ENCODE measurements around the gene CRYL1.

CRYL1 gene

GRCh38 chr13:20394169-20394501 lies 131.5 kb downstream of the CRYL1 start:
- Histone ChIP-seq H3K36me3 (replicated peaks; ENCODE audit: insufficient read depth, low read length) (no peaks in the 10 kb centered on the region), H3K4me1 (ENCODE audit: low read length) (no peaks in the 10 kb centered on the region), H4K20me1 (ENCODE audit: insufficient read depth, low read length) (no peaks in the 10 kb centered on the region), H3K27me3 (replicated peaks; ENCODE audit: insufficient read depth, low read length) (no peaks in the 10 kb centered on the region), H3K9me2 (replicated peaks; ENCODE audit: insufficient read depth, low read length) (no peaks in the 10 kb centered on the region), H3K79me2 (ENCODE audit: low read length) (no peaks in the 10 kb centered on the region), H3F3A (ENCODE audit: insufficient read depth, low read length) (no peaks in the 10 kb centered on the region), H3K4me3 (ENCODE audit: low read length) (no peak overlapping the region), H2AFZ (ENCODE audit: low read length) (no peak overlapping the region), H3K4me2 (ENCODE audit: low read depth, low read length) (no peak overlapping the region), H3K9me3 (replicated peaks; ENCODE audit: insufficient read depth, low read length) (no peaks in the 10 kb centered on the region), H3K9ac (ENCODE audit: low read length) (no peak overlapping the region), H3K27ac (ENCODE audit: low read length) (no peak overlapping the region)
- DNase-seq: no peak
- TF ChIP-seq EZH2phosphoT487 (IDR thresholded peaks at IDR 0.05; ENCODE audit: low read length): no peak
- no peak for TF ChIP-seq EZH2 (optimal IDR thresholded peaks at IDR 0.05; ENCODE audit: low read depth, low read length)
- TF ChIP-seq CTCF (IDR thresholded peaks at IDR 0.05; ENCODE audit: low read length): no peak

- no peak overlapping the region for H3K4me3 ChIP-seq (ENCODE audit: low read length)
- TF ChIP-seq EZH2phosphoT487 (IDR thresholded peaks at IDR 0.05; ENCODE audit: low read length): no peak
- no peak for TF ChIP-seq EZH2 (optimal IDR thresholded peaks at IDR 0.05; ENCODE audit: low read depth, low read length)
- no peak for TF ChIP-seq CTCF (IDR thresholded peaks at IDR 0.05; ENCODE audit: low read length)
- no peak overlapping the region for H2AFZ ChIP-seq (ENCODE audit: low read length)
- DNase-seq: no peak
- H3K4me2 ChIP-seq (ENCODE audit: low read depth, low read length): no peak overlapping the region
- H3K27me3 ChIP-seq (replicated peaks; ENCODE audit: insufficient read depth, low read length): no peaks in the 10 kb centered on the region
- no peaks in the 10 kb centered on the region for H3K36me3 ChIP-seq (replicated peaks; ENCODE audit: insufficient read depth, low read length)
- no peaks in the 10 kb centered on the region for H4K20me1 ChIP-seq (ENCODE audit: insufficient read depth, low read length)
- no peak overlapping the region for H3K27ac ChIP-seq (ENCODE audit: low read length)
- H3K4me1 ChIP-seq (ENCODE audit: low read length): no peaks in the 10 kb centered on the region
- no peaks in the 10 kb centered on the region for H3K9me3 ChIP-seq (replicated peaks; ENCODE audit: insufficient read depth, low read length)
- H3K9ac ChIP-seq (ENCODE audit: low read length): no peak overlapping the region
- no peaks in the 10 kb centered on the region for H3K79me2 ChIP-seq (ENCODE audit: low read length)
- H3K9me2 ChIP-seq (replicated peaks; ENCODE audit: insufficient read depth, low read length): no peaks in the 10 kb centered on the region
- no peaks in the 10 kb centered on the region for H3F3A ChIP-seq (ENCODE audit: insufficient read depth, low read length)
Measured at GRCh38 chr13:20393273-20394168, 132.1 kb downstream of the CRYL1 start.

GRCh38 chr13:20392530-20392929 lies 133.1 kb downstream of the CRYL1 start:
- Histone ChIP-seq H4K20me1 (ENCODE audit: insufficient read depth, low read length) (no peaks in the 10 kb centered on the region), H3K27me3 (replicated peaks; ENCODE audit: insufficient read depth, low read length) (no peaks in the 10 kb centered on the region)

More at GRCh38 chr13:20392530-20392929, 133.1 kb downstream of the CRYL1 start:
- H3F3A ChIP-seq (ENCODE audit: insufficient read depth, low read length): no peaks in the 10 kb centered on the region
- no peak for TF ChIP-seq EZH2phosphoT487 (IDR thresholded peaks at IDR 0.05; ENCODE audit: low read length)
- no peak for TF ChIP-seq CTCF (IDR thresholded peaks at IDR 0.05; ENCODE audit: low read length)
- TF ChIP-seq EZH2 (optimal IDR thresholded peaks at IDR 0.05; ENCODE audit: low read depth, low read length): no peak
- H3K4me2 ChIP-seq (ENCODE audit: low read depth, low read length): no peak overlapping the region
- H3K4me1 ChIP-seq (ENCODE audit: low read length): no peaks in the 10 kb centered on the region
- H3K9me2 ChIP-seq (replicated peaks; ENCODE audit: insufficient read depth, low read length): no peaks in the 10 kb centered on the region
- no peaks in the 10 kb centered on the region for H3K9me3 ChIP-seq (replicated peaks; ENCODE audit: insufficient read depth, low read length)
- H3K79me2 ChIP-seq (ENCODE audit: low read length): no peaks in the 10 kb centered on the region
- no peak overlapping the region for H3K9ac ChIP-seq (ENCODE audit: low read length)
- H2AFZ ChIP-seq (ENCODE audit: low read length): no peak overlapping the region
- H3K4me3 ChIP-seq (ENCODE audit: low read length): no peak overlapping the region
- DNase-seq: no peak
- no peak overlapping the region for H3K27ac ChIP-seq (ENCODE audit: low read length)
- H3K36me3 ChIP-seq (replicated peaks; ENCODE audit: insufficient read depth, low read length): no peaks in the 10 kb centered on the region

Measured in MM.1S (cell line).